ENCODE results near the gene QRFPR.

Gene QRFPR

GRCh38 chr4:121308328-121308663 is 72.5 kb downstream of the QRFPR start:
- Mint-ChIP-seq H3K4me3 (no peak overlapping the region), H3K9me3 (no peaks in the 10 kb centered on the region)
- ATAC-seq = no peak

DNA sequence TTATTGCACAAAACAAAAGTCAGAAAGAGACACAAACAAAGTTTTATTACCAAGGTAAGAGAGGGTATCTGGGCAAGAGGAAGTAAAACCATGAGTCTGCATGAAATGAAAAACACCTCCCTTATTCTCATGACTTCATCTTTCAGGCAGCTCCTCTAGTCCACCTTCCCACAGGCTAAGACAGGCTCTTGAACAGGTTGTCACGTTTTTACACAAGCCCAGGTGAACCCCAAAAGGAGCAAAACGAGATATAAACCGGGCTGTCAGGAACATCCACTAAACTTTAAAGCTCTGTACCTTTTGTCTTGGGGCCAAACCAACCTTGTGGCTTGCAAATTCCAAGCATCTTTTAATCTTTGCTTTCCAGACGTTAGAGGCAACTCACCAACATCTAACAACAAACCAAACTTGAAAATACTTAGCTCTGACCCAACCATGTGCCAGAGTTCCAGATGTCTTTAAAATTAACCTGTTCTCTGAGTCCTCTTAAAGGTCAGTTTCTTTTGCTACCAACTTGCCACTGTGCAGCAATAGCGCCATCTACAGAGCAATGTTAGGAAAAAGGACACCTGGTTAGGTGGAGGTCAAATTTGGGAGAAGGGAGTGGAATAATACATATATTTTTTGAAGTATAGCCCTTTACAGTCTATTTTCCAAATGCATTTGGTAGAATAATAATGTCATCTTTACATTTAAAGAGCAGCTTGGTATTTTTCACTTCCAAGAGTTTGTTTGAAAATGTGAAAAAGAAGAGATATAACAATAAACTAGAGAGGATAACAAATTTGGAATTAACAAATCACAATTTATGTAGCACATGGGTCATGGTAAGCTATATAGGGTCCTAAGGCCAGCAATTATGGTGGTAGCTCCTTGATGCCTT is 73.1 kb downstream of the QRFPR start:
- H3K4me3 Mint-ChIP-seq = peak overlapping the region in 1 of 2 donors; percentile 16
- peaks cover 15% of the 10 kb centered on the region for H3K4me1 Mint-ChIP-seq
- DNase-seq (peak; percentile 51 to 56), ATAC-seq (peak; percentile 76)
- H3K27ac Mint-ChIP-seq = no peak overlapping the region
- H3K9me3 Mint-ChIP-seq = no peaks in the 10 kb centered on the region
- no peaks in the 10 kb centered on the region for H3K27me3 Mint-ChIP-seq

More at GRCh38 chr4:121308328-121308663, 72.5 kb downstream of the QRFPR start:
- no peak overlapping the region for H3K27ac Mint-ChIP-seq
- peaks cover 15% of the 10 kb centered on the region for H3K4me1 Mint-ChIP-seq
- H3K27me3 Mint-ChIP-seq = no peaks in the 10 kb centered on the region
- DNase-seq = no peak

DNA sequence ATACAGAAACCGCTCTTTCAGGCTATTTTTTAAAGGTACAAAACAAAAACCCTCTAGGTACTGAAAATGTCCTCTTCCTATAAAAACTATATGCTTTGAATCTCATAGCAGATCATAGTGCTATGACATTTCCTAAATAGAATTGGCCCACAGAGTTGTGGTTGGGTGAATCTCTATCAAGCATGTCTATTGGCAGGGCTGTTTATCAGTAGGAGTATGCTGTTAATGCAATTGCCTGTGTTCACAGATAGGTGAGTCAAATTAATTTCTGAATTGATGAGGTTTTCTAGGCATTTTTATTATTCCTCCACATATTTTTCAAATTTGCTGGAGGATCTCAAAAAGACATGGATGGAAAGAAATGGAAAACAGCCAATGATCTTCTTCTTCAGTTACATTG is 73.9 kb downstream of the QRFPR start:
- ATAC-seq (no peak), DNase-seq (no peak)
- H3K4me3 Mint-ChIP-seq = no peak overlapping the region
- no peaks in the 10 kb centered on the region for H3K27me3 Mint-ChIP-seq
- H3K9me3 Mint-ChIP-seq = no peaks in the 10 kb centered on the region
- H3K4me1 Mint-ChIP-seq = peaks cover 15% of the 10 kb centered on the region
- no peak overlapping the region for H3K27ac Mint-ChIP-seq

DNA sequence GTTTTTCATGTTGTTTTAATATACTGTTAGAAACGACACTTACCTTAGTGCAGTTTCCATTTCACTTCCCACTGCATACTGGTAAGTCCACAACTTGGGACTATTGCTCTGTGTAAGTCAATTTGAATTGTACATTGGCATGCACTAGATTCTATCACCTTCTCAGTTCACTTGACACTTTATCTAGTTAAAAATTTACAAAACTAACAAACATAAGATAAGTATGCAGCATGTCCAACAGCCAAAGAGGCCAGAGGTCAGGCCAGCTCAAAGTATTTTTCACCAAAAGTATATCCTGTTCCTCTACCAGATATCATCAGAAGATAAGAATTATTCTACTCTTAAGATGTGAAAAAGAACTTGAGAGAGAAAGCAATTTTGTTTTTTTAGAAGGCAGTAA is 75.9 kb downstream of the QRFPR start:
- ATAC-seq = no peak
- DNase-seq = no peak

DNA sequence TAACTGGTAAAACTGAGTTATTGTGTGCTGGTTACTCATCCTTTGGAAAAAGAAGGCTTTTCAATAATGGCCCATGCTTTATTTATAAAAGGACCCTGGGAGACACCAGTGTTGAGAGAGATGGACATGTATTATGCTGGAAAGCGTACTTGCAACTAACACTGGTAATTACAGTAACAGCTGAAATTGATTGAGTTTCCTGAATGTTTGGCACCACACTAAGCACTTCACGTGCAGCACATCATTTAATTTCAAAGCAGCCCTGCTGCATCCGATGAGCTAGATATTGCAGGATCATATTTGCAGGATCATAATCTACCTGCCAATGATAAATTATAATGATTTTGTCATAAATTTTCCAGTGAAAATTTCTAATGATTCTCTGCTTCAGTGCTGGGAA is 81.5 kb downstream of the QRFPR start:
- Mint-ChIP-seq H3K27ac (no peak overlapping the region), H3K9me3 (no peaks in the 10 kb centered on the region), H3K27me3 (no peaks in the 10 kb centered on the region), H3K4me1 (no peaks in the 10 kb centered on the region), H3K4me3 (no peak overlapping the region)
- DNase-seq (no peak), ATAC-seq (no peak)

More for the DNA sequence above, 75.9 kb downstream of the QRFPR start:
- Mint-ChIP-seq H3K27me3 (no peaks in the 10 kb centered on the region), H3K9me3 (no peaks in the 10 kb centered on the region), H3K27ac (no peak overlapping the region), H3K4me1 (peaks cover 15% of the 10 kb centered on the region), H3K4me3 (no peak overlapping the region)

DNA sequence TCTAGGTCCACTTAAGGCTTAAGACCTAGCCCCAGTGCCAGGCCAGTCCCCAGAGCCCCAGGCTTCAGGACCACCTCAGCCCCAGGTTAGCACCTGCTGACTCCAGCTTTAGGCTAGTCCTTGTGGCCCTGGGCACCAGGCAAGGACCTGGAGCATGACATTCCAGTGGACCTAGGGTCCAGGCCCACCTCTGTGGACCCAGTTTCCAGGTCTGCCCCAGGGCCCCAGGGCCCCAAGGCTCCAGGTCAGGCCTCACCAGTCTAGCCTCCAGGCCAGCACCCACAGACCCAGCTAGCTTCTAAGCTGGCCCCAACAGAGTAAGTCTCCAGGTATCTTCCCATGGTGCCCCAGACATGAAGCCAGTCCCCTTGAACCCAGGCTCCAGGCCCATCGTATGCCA is 97.5 kb downstream of the QRFPR start:
- H3K27me3 Mint-ChIP-seq = peaks cover 30% of the 10 kb centered on the region
- peaks cover 4% of the 10 kb centered on the region for H3K4me1 Mint-ChIP-seq
- no peak overlapping the region for H3K4me3 Mint-ChIP-seq
- H3K9me3 Mint-ChIP-seq = peaks cover 22 to 24% of the 10 kb centered on the region in 2 donors
- no peak overlapping the region for H3K27ac Mint-ChIP-seq
- ATAC-seq (no peak), DNase-seq (no peak)

GRCh38 chr4:121280425-121280824 is 100.4 kb downstream of the QRFPR start:
- Mint-ChIP-seq H3K9me3 (peaks cover 0 to 9% of the 10 kb centered on the region in 2 donors), H3K27ac (no peak overlapping the region), H3K27me3 (peaks cover 43% of the 10 kb centered on the region), H3K4me1 (peaks cover 4% of the 10 kb centered on the region), H3K4me3 (no peak overlapping the region)
- ATAC-seq (no peak), DNase-seq (no peak)

DNA sequence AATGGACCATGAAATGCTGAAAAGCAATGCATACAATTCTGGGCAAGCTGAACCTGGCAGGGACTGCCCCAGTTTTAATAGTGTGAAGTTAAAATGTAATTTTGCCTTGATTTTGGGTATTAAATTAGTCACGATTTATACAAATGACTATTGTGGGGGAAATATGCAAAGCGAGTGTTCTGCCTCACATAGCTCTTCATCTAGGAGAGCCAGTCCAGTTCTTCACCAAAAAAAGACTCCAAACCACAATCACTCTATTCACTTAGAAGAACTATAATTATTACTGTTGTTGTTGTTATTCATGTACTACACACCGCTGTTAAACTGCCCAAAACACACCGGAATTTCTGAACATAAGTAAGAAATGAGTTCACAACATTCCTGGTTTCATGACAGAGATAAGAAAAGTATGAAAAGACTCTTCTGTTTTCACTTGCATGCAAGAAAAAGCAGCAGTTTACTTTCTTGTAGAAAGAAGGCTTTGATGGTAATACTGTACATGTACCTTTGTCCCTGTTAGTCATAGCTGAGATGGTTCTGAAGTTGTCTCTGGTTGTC is 101.9 kb downstream of the QRFPR start:
- H3K27me3 Mint-ChIP-seq = peaks cover 51% of the 10 kb centered on the region
- no peak overlapping the region for H3K27ac Mint-ChIP-seq
- no peak overlapping the region for H3K4me3 Mint-ChIP-seq
- peaks cover 4% of the 10 kb centered on the region for H3K4me1 Mint-ChIP-seq
- peaks cover 0 to 10% of the 10 kb centered on the region in 2 donors for H3K9me3 Mint-ChIP-seq
- ATAC-seq = peak; percentile 88
- DNase-seq = no peak
